ENCODE data around the gene ESPL1.

- TF ChIP-seq ZNF274 (IDR thresholded peaks at IDR 0.05; ENCODE audit: low read depth, low read length) (no peak), YY1 (IDR thresholded peaks at IDR 0.05; ENCODE audit: insufficient read depth, insufficient read length) (no peak), SUZ12 (IDR thresholded peaks at IDR 0.05; ENCODE audit: extremely low read depth, insufficient read depth, insufficient read length) (no peak)
These were observed 44.6 kb upstream of the ESPL1 start for GRCh38 chr12:53223389-53224060.

Measured in NT2/D1 (cell line).